ENCODE data around the gene MSANTD3. TPM values are rescaled to one million over a fixed set of nuclear protein-coding genes. Genes with fewer than 3 reads are reported as not detected.

MSANTD3 gene
- total and polyA plus RNA-seq, 2 of the 13 experiments (the other 11 are each of a cell fraction or from before 2014, with no cell fraction given): 10.1 to 19.2 TPM

DNA sequence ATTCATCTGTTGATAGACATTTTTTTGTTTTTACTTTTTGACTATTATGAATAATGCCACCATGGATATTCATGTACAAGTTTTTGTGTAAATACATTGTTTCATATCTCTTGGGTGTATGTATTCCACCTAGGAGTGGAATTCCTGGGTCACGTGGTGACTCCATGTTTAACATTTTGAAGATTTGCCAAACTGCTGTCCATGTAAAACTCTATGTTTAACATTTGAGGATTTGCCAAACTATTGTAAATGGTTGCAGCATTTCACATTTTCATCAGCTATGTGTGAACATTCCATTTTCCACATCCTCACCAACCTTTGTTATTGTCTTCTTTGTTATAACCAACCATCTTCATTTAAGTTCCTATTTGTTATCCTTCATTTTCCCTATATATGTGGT is 58.3 kb downstream of the MSANTD3 start (continued):
- TF ChIP-seq ZGPAT (CRISPR knock-in tag; IDR thresholded peaks at IDR 0.05) (no peak), ZNF713 (CRISPR knock-in tag; IDR thresholded peaks at IDR 0.05) (no peak), ZNF318 (CRISPR knock-in tag; IDR thresholded peaks at IDR 0.05) (no peak)
- TF ChIP-seq, protein P1, sequence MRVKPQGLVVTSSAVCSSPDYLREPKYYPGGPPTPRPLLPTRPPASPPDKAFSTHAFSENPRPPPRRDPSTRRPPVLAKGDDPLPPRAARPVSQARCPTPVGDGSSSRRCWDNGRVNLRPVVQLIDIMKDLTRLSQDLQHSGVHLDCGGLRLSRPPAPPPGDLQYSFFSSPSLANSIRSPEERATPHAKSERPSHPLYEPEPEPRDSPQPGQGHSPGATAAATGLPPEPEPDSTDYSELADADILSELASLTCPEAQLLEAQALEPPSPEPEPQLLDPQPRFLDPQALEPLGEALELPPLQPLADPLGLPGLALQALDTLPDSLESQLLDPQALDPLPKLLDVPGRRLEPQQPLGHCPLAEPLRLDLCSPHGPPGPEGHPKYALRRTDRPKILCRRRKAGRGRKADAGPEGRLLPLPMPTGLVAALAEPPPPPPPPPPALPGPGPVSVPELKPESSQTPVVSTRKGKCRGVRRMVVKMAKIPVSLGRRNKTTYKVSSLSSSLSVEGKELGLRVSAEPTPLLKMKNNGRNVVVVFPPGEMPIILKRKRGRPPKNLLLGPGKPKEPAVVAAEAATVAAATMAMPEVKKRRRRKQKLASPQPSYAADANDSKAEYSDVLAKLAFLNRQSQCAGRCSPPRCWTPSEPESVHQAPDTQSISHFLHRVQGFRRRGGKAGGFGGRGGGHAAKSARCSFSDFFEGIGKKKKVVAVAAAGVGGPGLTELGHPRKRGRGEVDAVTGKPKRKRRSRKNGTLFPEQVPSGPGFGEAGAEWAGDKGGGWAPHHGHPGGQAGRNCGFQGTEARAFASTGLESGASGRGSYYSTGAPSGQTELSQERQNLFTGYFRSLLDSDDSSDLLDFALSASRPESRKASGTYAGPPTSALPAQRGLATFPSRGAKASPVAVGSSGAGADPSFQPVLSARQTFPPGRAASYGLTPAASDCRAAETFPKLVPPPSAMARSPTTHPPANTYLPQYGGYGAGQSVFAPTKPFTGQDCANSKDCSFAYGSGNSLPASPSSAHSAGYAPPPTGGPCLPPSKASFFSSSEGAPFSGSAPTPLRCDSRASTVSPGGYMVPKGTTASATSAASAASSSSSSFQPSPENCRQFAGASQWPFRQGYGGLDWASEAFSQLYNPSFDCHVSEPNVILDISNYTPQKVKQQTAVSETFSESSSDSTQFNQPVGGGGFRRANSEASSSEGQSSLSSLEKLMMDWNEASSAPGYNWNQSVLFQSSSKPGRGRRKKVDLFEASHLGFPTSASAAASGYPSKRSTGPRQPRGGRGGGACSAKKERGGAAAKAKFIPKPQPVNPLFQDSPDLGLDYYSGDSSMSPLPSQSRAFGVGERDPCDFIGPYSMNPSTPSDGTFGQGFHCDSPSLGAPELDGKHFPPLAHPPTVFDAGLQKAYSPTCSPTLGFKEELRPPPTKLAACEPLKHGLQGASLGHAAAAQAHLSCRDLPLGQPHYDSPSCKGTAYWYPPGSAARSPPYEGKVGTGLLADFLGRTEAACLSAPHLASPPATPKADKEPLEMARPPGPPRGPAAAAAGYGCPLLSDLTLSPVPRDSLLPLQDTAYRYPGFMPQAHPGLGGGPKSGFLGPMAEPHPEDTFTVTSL (CRISPR knock-in tag; IDR thresholded peaks at IDR 0.05; ENCODE audit: borderline replicate concordance): no peak
- TF ChIP-seq, protein P2, sequence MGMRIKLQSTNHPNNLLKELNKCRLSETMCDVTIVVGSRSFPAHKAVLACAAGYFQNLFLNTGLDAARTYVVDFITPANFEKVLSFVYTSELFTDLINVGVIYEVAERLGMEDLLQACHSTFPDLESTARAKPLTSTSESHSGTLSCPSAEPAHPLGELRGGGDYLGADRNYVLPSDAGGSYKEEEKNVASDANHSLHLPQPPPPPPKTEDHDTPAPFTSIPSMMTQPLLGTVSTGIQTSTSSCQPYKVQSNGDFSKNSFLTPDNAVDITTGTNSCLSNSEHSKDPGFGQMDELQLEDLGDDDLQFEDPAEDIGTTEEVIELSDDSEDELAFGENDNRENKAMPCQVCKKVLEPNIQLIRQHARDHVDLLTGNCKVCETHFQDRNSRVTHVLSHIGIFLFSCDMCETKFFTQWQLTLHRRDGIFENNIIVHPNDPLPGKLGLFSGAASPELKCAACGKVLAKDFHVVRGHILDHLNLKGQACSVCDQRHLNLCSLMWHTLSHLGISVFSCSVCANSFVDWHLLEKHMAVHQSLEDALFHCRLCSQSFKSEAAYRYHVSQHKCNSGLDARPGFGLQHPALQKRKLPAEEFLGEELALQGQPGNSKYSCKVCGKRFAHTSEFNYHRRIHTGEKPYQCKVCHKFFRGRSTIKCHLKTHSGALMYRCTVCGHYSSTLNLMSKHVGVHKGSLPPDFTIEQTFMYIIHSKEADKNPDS (CRISPR knock-in tag; IDR thresholded peaks at IDR 0.05): no peak
